GM12801 (cell line): ENCODE results near the gene IL3RA.

Source experiments
- TF ChIP-seq, protein P1 (sequence below): IDR thresholded peaks from one replicate; pipeline ENCODE4 v1.5.1; 2011; ENCODE audit warnings: control low read depth; ENCODE audit not compliant: insufficient read length; ENCODE audit errors: extremely low read depth

IL3RA gene

DNA sequence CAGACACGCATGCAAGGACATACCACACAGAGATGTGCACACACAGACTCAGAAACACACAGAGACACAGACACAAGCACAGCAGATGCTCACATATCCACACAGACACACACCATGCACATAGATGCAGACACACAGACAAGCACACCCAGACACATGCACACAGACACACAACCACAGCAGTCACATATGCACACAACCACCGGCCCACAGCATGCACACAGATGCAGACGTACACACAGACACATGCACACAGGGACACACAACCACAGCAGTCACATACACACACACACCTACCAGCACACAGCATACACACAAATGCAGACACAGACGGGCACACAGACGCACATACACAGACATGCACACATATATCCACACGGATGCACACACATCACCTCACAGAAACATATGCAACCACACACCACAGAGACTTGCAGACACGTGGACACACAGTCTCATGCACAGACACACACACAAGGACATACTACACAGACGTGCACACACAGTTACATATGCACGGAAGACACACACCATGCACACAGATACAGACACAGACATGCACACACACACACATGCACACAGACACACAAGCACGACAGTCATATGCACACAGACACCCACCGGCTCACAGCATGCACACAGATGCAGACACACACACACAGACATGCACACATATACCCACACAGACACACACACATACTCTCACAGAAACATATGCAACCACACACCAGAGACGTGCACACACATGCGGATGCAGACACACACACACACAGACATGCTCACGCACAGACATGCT, 80.6 kb downstream of the IL3RA start:
- TF ChIP-seq, protein P1, sequence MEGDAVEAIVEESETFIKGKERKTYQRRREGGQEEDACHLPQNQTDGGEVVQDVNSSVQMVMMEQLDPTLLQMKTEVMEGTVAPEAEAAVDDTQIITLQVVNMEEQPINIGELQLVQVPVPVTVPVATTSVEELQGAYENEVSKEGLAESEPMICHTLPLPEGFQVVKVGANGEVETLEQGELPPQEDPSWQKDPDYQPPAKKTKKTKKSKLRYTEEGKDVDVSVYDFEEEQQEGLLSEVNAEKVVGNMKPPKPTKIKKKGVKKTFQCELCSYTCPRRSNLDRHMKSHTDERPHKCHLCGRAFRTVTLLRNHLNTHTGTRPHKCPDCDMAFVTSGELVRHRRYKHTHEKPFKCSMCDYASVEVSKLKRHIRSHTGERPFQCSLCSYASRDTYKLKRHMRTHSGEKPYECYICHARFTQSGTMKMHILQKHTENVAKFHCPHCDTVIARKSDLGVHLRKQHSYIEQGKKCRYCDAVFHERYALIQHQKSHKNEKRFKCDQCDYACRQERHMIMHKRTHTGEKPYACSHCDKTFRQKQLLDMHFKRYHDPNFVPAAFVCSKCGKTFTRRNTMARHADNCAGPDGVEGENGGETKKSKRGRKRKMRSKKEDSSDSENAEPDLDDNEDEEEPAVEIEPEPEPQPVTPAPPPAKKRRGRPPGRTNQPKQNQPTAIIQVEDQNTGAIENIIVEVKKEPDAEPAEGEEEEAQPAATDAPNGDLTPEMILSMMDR, result no peak

DNA sequence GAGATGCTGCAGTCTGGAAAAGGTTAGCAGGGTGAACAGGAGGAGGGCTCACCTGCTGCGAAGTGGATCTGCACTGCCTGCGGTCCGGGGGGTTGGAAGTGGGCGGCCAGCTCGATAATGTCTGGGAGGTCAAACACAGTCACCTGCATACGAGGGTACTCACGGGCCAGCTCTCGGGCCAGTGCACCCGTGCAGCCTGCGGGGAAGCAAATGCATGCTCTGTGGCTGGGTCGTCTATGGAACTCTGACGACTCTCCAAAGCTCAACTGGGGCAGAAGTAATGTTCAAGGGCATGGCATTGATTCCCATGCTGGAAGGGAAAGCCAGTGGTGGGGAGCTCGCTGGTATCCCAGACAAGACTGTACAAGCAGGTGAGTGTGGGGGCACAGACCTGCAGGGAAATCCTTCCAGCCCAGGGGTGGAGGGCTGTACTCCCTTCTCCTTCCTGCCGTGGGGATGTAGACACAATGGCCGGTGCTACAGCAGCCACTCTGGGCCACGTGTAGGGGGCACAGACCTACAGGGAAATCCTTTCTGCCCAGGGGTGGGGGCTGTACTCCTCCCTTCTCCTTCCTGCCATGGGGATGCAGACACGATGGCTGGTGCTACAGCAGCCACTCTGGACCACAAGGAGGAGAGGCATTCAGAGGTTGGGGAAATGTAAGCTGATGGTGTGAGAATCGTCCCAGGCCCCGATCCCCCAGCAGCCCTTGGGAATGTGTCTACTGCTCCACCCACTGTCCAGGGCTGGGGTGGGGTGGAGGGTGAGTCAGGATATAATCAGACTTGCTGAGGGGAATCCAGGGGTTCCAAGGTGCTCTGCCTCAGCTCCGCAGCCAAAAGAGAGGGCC, 81.6 kb downstream of the IL3RA start:
- TF ChIP-seq, protein P1, result no peak

DNA sequence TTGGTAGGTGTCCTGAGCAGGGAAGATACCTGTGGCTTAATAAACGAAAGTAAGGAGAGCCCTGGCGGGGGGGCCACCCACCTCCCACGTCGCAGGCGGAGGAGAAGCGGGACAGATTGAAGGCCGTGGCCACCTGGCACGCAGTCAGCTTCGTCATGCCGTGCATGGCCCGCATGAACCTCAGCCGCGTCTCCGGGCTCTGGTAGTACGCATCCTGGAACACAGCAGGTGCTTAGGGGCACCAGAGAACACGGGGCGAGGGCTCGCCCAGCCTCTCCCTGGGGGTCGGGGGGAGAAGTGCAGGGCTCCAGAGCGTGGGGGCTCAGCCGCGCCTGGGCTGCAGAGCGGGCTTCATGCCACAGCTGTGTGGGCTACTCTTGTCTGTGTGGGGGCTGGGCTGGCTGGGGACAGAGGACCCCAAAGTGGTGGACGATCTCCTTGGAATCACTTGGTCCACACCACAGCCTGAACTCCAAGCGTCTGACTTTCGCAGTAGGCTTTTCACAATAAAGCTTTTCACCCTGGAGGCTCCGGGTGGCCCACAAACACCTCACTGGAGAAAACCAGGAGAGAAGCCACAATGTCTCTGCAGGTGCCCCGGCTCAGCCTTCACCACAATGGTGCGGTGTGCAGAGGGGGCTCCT, 82.4 kb downstream of the IL3RA start:
- TF ChIP-seq, protein P1, result no peak

DNA sequence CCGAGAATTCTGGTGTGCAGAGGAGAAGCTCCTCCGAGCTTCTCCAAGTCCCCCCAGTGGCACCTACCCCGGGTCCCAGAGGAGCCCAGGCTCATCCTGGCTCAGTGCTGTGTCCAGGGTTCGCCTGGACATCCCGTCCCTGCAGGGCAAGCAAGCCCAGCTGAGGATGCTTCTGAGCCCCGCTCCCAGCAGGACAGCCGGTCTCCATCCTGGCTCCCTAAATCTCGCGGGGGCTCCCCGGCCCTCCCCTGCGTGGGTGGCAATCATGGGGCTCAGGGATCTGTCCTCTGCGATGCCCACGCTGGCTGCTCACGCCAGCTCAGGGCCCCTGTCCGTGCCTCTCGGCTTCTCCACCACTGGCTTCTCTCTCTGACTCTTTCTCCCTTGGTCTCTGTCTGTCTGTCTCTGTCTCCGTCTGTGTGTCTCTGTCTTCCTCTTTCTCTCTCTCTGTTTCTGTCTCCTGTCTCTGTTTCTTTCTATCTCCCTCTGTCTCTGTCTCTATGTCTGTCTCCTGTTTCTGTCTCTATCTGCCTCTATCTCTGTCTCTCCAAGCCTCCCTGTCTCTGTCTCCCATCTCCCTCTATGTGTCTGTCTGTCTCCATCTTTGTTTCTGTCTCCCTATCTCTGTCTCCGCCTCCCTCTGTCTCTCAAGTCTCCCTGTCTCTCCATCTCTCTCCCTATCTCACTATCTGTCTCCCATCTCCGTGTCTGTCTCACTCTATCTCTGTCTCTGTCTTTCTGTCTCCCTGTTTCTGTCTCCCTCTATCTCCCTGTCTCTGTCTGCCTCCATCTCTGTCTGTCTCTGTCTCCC, 83.2 kb downstream of the IL3RA start:
- TF ChIP-seq, protein P1, result no peak

DNA sequence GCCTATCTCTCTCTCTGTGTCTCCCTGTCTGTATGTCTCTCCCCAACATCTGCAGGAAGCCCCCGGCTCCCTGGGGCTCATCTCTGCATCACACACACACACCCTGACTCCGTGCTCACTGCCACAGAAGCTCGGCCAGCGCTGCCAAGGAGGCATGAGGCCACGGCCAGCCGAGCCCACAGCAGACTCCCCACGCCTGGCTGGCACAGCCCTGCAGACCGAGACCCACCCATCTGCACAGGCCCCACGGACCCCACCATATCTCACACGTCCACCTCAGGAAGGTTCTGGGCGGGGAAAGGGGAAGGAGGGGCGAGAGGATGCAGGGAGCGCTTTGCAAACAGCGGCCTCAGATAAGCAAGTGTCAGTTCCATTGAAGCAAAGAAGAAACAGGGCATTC, 83.8 kb downstream of the IL3RA start:
- TF ChIP-seq, protein P1, result no peak

DNA sequence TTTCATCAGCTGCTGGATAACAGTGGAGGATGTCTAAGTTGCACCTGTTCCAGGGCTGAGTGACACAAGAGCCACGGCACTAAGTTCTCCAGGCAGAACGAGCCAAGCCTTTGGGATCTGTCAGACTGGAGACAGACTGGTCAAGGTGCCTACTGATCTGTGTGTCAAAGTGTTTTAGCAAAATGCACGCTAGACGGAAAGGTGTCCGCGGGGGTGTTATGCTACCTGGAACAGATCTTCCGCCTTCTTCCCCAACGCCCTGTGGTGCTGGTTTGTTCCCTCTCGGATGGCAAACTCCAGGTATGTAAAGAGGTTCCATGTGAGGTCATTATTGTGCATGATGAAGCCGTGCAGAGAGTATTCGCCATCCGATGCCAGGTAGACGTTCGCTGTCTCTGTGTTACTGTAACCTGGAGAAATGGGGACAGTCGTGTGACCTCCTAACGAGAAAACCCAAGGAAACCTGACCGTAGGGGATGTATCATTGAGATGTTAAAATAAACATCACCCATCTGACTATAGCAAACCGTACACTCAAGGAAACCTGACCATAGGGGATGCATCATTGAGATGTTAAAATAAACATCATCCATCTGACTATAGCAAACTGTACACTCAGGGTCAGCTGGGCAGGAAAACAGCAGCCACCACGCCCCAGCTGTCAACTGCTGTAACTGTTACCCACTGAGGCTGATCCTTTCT, 85.0 kb downstream of the IL3RA start:
- TF ChIP-seq, protein P1, result no peak
